Motor neuron (in vitro differentiated cells): ENCODE data around the gene MST1R. TPM values are rescaled to one million over a fixed set of nuclear protein-coding genes. Genes with fewer than 3 reads are reported as not detected.

Experiments used
- ATAC-seq, 8 experiments: fragments of 200-7000 bp; cut with Tn5 transposase; replicated peaks in 6 of 8; 2 replicates each; pipeline ENCODE4 v1.8.0; 2021; ENCODE audit warnings: mild to moderate bottlenecking in 8 of 8, moderate library complexity in 8 of 8
- H3K27ac ChIP-seq, 2 donors: fragments of 250-450 bp; sonication (Bioruptor Pico); 2 replicates each; pipeline ENCODE4 v1.9.0; 2021; ENCODE audit warnings: antibody characterized with exemption in 2 of 2, mild to moderate bottlenecking in 2 of 2, moderate library complexity in 1 of 2
- H3K4me1 ChIP-seq, 2 donors: fragments of 250-450 bp; sonication (Bioruptor Pico); replicated peaks in 1 of 2; 2 replicates each; pipeline ENCODE4 v1.6.1; 2021; ENCODE audit warnings: antibody characterized with exemption in 2 of 2, mild to moderate bottlenecking in 2 of 2, moderate library complexity in 1 of 2
- H3K4me3 ChIP-seq, 5 donors: fragments of 250-450 bp; sonication (Bioruptor Pico); 2 replicates each; pipeline ENCODE4 v1.9.0; 2021; ENCODE audit warnings: antibody characterized with exemption in 5 of 5, mild to moderate bottlenecking in 5 of 5, moderate library complexity in 4 of 5
- WGBS, 10 experiments: fragments of 450-650 bp; shearing (Covaris generic); methylation state at CpG; one replicate each; pipeline ENCODE4 v1.0.0; 2022; 5-methylcytosine and 5-hydroxymethylcytosine counted together
- in situ Hi-C, 9 experiments: fragments of 400-800 bp; cut with MboI; loops; one replicate each; pipeline ENCODE4 v1.15.0; 2021; ENCODE audit warnings: low sequenced_read_pairs in 9 of 9, low pct_unique_long_range_greater_than_20kb in 2 of 9; ENCODE audit not compliant: unreplicated experiment in 9 of 9
- total RNA-seq, 8 experiments: library from RNA; unstranded; fragments of 300-600 nt; gene quantifications; 2 replicates each; pipeline versions ENCODE4 v1.2.3 to v1.2.4, GENCODE V29; 2022

The MST1R gene
- total RNA-seq, 8 experiments from 2014 or later, result 0.27 to 1.3 (median 0.56) TPM

GRCh38 chr3:49868862-49869466 lies 34.7 kb downstream of the MST1R start:
- 33% methylated on average over 1 of the region's 23 CpGs; no CpG with 5 or more reads in 9 of the 10 experiments for WGBS, 10 experiments
- peak; percentile 5 to 60 (median 48) for ATAC-seq
- in situ Hi-C loops, result no loop called here
- Histone ChIP-seq H3K27ac (peak overlapping the region in 1 of 2 donors; percentile 22), H3K4me1 (peaks cover 69 to 78% of the 10 kb centered on the region in 2 donors), H3K4me3 (peak overlapping the region; percentile 40 to 56 (median 46))

GRCh38 chr3:49867871-49868321 lies 35.8 kb downstream of the MST1R start:
- peak overlapping the region in 2 of 5 donors; percentile 2 to 40 for H3K4me3 ChIP-seq
- in situ Hi-C loops, result no loop called here
- peak in 4 of 8 experiments; percentile 4 to 57 (median 40) for ATAC-seq
- H3K4me1 ChIP-seq, result peaks cover 65 to 72% of the 10 kb centered on the region in 2 donors
- 0 to 40% (median 28%) methylated on average over 1 to 2 of the region's 7 CpGs; no CpG with 5 or more reads in 6 of the 10 experiments for WGBS, 10 experiments
- no peak overlapping the region for H3K27ac ChIP-seq

GRCh38 chr3:49867400-49867799 lies 36.3 kb downstream of the MST1R start:
- H3K4me1 ChIP-seq, result peaks cover 60 to 68% of the 10 kb centered on the region in 2 donors
- WGBS, 10 experiments, result 60 to 83% methylated on average over 1 of the region's 1 CpG; no CpG with 5 or more reads in 8 of the 10 experiments
- H3K4me3 ChIP-seq, result peak overlapping the region in 2 of 5 donors; percentile 2 to 40
- H3K27ac ChIP-seq, result no peak overlapping the region
- in situ Hi-C loops, result no loop called here
- no peak for ATAC-seq

- ATAC-seq, result no peak
- no peak overlapping the region for H3K4me3 ChIP-seq
- WGBS, 10 experiments, result 0 to 82% (median 41%) methylated on average over 1 to 6 of the region's 7 CpGs; no CpG with 5 or more reads in 4 of the 10 experiments
- in situ Hi-C loops, result no loop called here
- H3K4me1 ChIP-seq, result peaks cover 41 to 52% of the 10 kb centered on the region in 2 donors
- H3K27ac ChIP-seq, result peak overlapping the region in 1 of 2 donors; percentile 14
These were observed 38.4 kb downstream of the MST1R start for GRCh38 chr3:49865198-49865784.

GRCh38 chr3:49864505-49864904 lies 39.2 kb downstream of the MST1R start:
- Histone ChIP-seq H3K27ac (peak overlapping the region in 1 of 2 donors; percentile 14), H3K4me3 (no peak overlapping the region), H3K4me1 (peaks cover 37 to 47% of the 10 kb centered on the region in 2 donors)
- WGBS, 10 experiments, result 0 to 81% (median 54%) methylated on average over 1 to 3 of the region's 5 CpGs; no CpG with 5 or more reads in 4 of the 10 experiments
- in situ Hi-C loops, result no loop called here
- no peak for ATAC-seq

GRCh38 chr3:49859576-49860305 lies 43.9 kb downstream of the MST1R start:
- no peak for ATAC-seq
- H3K4me1 ChIP-seq, result peaks cover 10 to 11% of the 10 kb centered on the region in 2 donors
- no peak overlapping the region for H3K4me3 ChIP-seq
- in situ Hi-C loops, result no loop called here
- no CpG with 5 or more reads among the region's 12 CpGs for WGBS, 10 experiments
- H3K27ac ChIP-seq, result no peak overlapping the region

GRCh38 chr3:49856181-49857005 lies 47.3 kb downstream of the MST1R start, which contains the start of gene TRAIP:
Gene TRAIP (minus strand): TSS chr3:49856564. CDS start chr3:49856453, 111 bp downstream.
- peak; percentile 98 to 99 (median 99) for ATAC-seq
- Histone ChIP-seq H3K27ac (peak within 1 kb of the TSS; percentile 64 to 81), H3K4me1 (peaks cover 6 to 9% of the 10 kb centered on the region in 2 donors), H3K4me3 (peak within 1 kb of the TSS; percentile 45 to 76 (median 53))
- 0 to 40% (median 8%) methylated on average over 1 to 22 of the region's 52 CpGs; no CpG with 5 or more reads in 3 of the 10 experiments for WGBS, 10 experiments
- in situ Hi-C loops, result no loop called here

- WGBS, 10 experiments, result 13 to 85% (median 46%) methylated on average over 1 to 5 of the region's 5 CpGs; no CpG with 5 or more reads in 4 of the 10 experiments
- peak overlapping the region; percentile 45 to 76 (median 53) for H3K4me3 ChIP-seq
- H3K4me1 ChIP-seq, result peaks cover 6 to 9% of the 10 kb centered on the region in 2 donors
- no peak overlapping the region for H3K27ac ChIP-seq
- no peak for ATAC-seq
- in situ Hi-C loops, result no loop called here
These were observed 48.0 kb downstream of the MST1R start for GRCh38 chr3:49855662-49856061.

- H3K4me1 ChIP-seq, result no peaks in the 10 kb centered on the region
- no peak overlapping the region for H3K27ac ChIP-seq
- no peak overlapping the region for H3K4me3 ChIP-seq
- WGBS, 10 experiments, result 83 to 100% (median 97%) methylated on average over 1 to 3 of the region's 3 CpGs; no CpG with 5 or more reads in 4 of the 10 experiments
- in situ Hi-C loops, result no loop called here
- ATAC-seq, result no peak
These were observed 58.0 kb downstream of the MST1R start for GRCh38 chr3:49845694-49846093.

- 36 to 100% (median 75%) methylated on average over 1 to 3 of the region's 5 CpGs; no CpG with 5 or more reads in 4 of the 10 experiments for WGBS, 10 experiments
- in situ Hi-C loops, result no loop called here
- no peak overlapping the region for H3K27ac ChIP-seq
These were observed 59.0 kb downstream of the MST1R start for GRCh38 chr3:49844464-49845183.

GRCh38 chr3:49842843-49843517 lies 60.7 kb downstream of the MST1R start:
- WGBS, 10 experiments, result 67 to 100% (median 87%) methylated on average over 1 to 3 of the region's 3 CpGs; no CpG with 5 or more reads in 6 of the 10 experiments
- in situ Hi-C loops, result no loop called here
- no peak for ATAC-seq
- no peak overlapping the region for H3K27ac ChIP-seq
- no peaks in the 10 kb centered on the region for H3K4me1 ChIP-seq
- no peak overlapping the region for H3K4me3 ChIP-seq

More at GRCh38 chr3:49844464-49845183, 59.0 kb downstream of the MST1R start:
- ATAC-seq, result no peak
- no peaks in the 10 kb centered on the region for H3K4me1 ChIP-seq
- no peak overlapping the region for H3K4me3 ChIP-seq
